SU-DHL-6 (cell line): ENCODE data around the gene CELF5.

Source experiments
- CTCF ChIP-seq: fragments of 200-600 bp; sonication (generic); IDR thresholded peaks from one replicate; pipeline ENCODE4 v1.5.1; 2017; ENCODE audit warnings: antibody characterized with exemption, mild to moderate bottlenecking, low read length, moderate library complexity; ENCODE audit not compliant: insufficient read depth, poor library complexity, severe bottlenecking
- EZH2phosphoT487 ChIP-seq: fragments of 200-600 bp; sonication (generic), shearing (Covaris generic); conservative IDR thresholded peaks from 2 replicates; pipeline ENCODE4 v1.6.1; 2018; ENCODE audit warnings: mild to moderate bottlenecking, antibody characterized with exemption, low read length, moderate library complexity, mixed read lengths

- TF ChIP-seq CTCF (no peak), EZH2phosphoT487 (no peak)
Measured at GRCh38 chr19:3236272-3236671, 11.8 kb downstream of the CELF5 start.
